ENCODE measurements around the gene WDR13.
"Not testable (repeated sequence)": the region's sequence is repeated elsewhere in the genome, so short reads cannot be mapped to it uniquely, and the experiment has no call there.

Gene WDR13

GRCh38 chrX:48631376-48632090 lies 34.2 kb downstream of the WDR13 start:
- TF ChIP-seq CTCF (IDR thresholded peaks at IDR 0.05; ENCODE audit: control insufficient read depth, extremely low read depth, insufficient read depth) = peak; percentile 55
- H3K4me3 ChIP-seq (ENCODE audit: low read depth, low read length) = no peak overlapping the region
- DNase-seq (ENCODE audit: low read depth) = peak; percentile 73

GRCh38 chrX:48632207-48632606 lies 34.9 kb downstream of the WDR13 start:
- H3K4me3 ChIP-seq (ENCODE audit: low read depth, low read length) = no peak overlapping the region
- TF ChIP-seq CTCF (IDR thresholded peaks at IDR 0.05; ENCODE audit: control insufficient read depth, extremely low read depth, insufficient read depth) = no peak
- no peak for DNase-seq (ENCODE audit: low read depth)

- no peak overlapping the region for H3K4me3 ChIP-seq (ENCODE audit: low read depth, low read length)
- DNase-seq (ENCODE audit: low read depth) = no peak
- no peak for TF ChIP-seq CTCF (IDR thresholded peaks at IDR 0.05; ENCODE audit: control insufficient read depth, extremely low read depth, insufficient read depth)
These were observed 39.0 kb downstream of the WDR13 start for GRCh38 chrX:48636301-48636700.

GRCh38 chrX:48636776-48637175 lies 39.5 kb downstream of the WDR13 start:
- no peak for TF ChIP-seq CTCF (IDR thresholded peaks at IDR 0.05; ENCODE audit: control insufficient read depth, extremely low read depth, insufficient read depth)
- DNase-seq (ENCODE audit: low read depth) = no peak
- no peak overlapping the region for H3K4me3 ChIP-seq (ENCODE audit: low read depth, low read length)

GRCh38 chrX:48645669-48646068 lies 48.4 kb downstream of the WDR13 start:
- DNase-seq (ENCODE audit: low read depth) = no peak
- no peak overlapping the region for H3K4me3 ChIP-seq (ENCODE audit: low read depth, low read length)
- TF ChIP-seq CTCF (IDR thresholded peaks at IDR 0.05; ENCODE audit: control insufficient read depth, extremely low read depth, insufficient read depth) = no peak

GRCh38 chrX:48648336-48648751 lies 51.1 kb downstream of the WDR13 start:
- H3K4me3 ChIP-seq (ENCODE audit: low read depth, low read length) = no peak overlapping the region
- peak; percentile 21 for DNase-seq (ENCODE audit: low read depth)
- TF ChIP-seq CTCF (IDR thresholded peaks at IDR 0.05; ENCODE audit: control insufficient read depth, extremely low read depth, insufficient read depth) = peak; percentile 50

GRCh38 chrX:48649102-48649501 lies 51.8 kb downstream of the WDR13 start:
- no peak for TF ChIP-seq CTCF (IDR thresholded peaks at IDR 0.05; ENCODE audit: control insufficient read depth, extremely low read depth, insufficient read depth)
- no peak overlapping the region for H3K4me3 ChIP-seq (ENCODE audit: low read depth, low read length)
- DNase-seq (ENCODE audit: low read depth) = no peak

- DNase-seq (ENCODE audit: low read depth); H3K4me3 ChIP-seq (ENCODE audit: low read depth, low read length): not testable (repeated sequence)
These were observed 54.8 kb downstream of the WDR13 start for GRCh38 chrX:48652055-48652579.

- not testable (repeated sequence) for H3K4me3 ChIP-seq (ENCODE audit: low read depth, low read length); DNase-seq (ENCODE audit: low read depth)
These were observed 57.5 kb downstream of the WDR13 start for GRCh38 chrX:48654746-48655145.
